Spinal cord (tissue), 10 donors: Measurements from ENCODE around the gene CYP20A1. TPM values are rescaled to one million over a fixed set of nuclear protein-coding genes. Genes with fewer than 3 reads are reported as not detected.

Experiments
- DNase-seq, 6 donors: peaks; one replicate each; pipeline versions ENCODE4 v3.0.0 to v3.0.0-alpha.2; 2013 to 2015; ENCODE audit warnings: low spot score in 6 of 6, low read depth in 4 of 6
- H3K27ac ChIP-seq: one replicate; pipeline ENCODE4 v1.5.1; 2013; ENCODE audit warnings: low read depth, low read length, control low read depth
- H3K27me3 ChIP-seq: one replicate; pipeline ENCODE4 v1.6.1; 2013; ENCODE audit warnings: low read length; ENCODE audit not compliant: control insufficient read depth, insufficient read depth
- H3K36me3 ChIP-seq: one replicate; pipeline ENCODE4 v1.6.1; 2013; ENCODE audit warnings: low read length; ENCODE audit not compliant: control insufficient read depth, insufficient read depth
- H3K4me1 ChIP-seq: one replicate; pipeline ENCODE4 v1.6.1; 2013; ENCODE audit warnings: low read length; ENCODE audit not compliant: control insufficient read depth, insufficient read depth
- H3K4me3 ChIP-seq: one replicate; pipeline ENCODE4 v1.5.1; 2013; ENCODE audit warnings: low read depth, low read length, control low read depth
- H3K9me3 ChIP-seq: one replicate; pipeline ENCODE4 v1.6.1; 2013; ENCODE audit warnings: low read length; ENCODE audit not compliant: control insufficient read depth, insufficient read depth
- WGBS: methylation state at CpG from one replicate; pipeline ENCODE4 v1.1.5; 2013; ENCODE audit warnings: missing lambda C conversion rate; ENCODE audit not compliant: insufficient coverage; 5-methylcytosine and 5-hydroxymethylcytosine counted together
- polyA plus RNA-seq, 2 donors: library from polyadenylated mRNA; unstranded; fragments of 120-200 nt; gene quantifications; one replicate each; pipeline ENCODE4 v1.2.1, GENCODE V29; 2013; ENCODE audit not compliant: insufficient read length in 2 of 2
- small RNA-seq: library from RNA; depleted of rRNA; stranded (forward); fragments of <200 nt; gene quantifications from one replicate; pipeline ENCODE3, GENCODE V24; 2014; ENCODE audit warnings: low replicate concordance
- total RNA-seq, 2 donors: library from RNA; depleted of rRNA in 1 of 2; stranded (reverse); fragments of 120-200 nt in 1 of 2; fragments of >200 nt in 1 of 2; gene quantifications; one replicate each; pipeline versions ENCODE4 v1.2.3 to v1.2.4, GENCODE V29; 2013 to 2014
- donor health status: healthy.

Gene CYP20A1
- total and polyA plus RNA-seq, 4 donors: 16.4 to 38.1 (median 27.3) TPM

GRCh38 chr2:203346612-203347011 lies 107.8 kb downstream of the CYP20A1 start:
- Histone ChIP-seq H3K36me3 (peaks cover 9% of the 10 kb centered on the region), H3K9me3 (no peaks in the 10 kb centered on the region), H3K27me3 (no peaks in the 10 kb centered on the region), H3K4me1 (no peaks in the 10 kb centered on the region), H3K27ac (no peak overlapping the region), H3K4me3 (no peak overlapping the region)
- DNase-seq: no peak
- no CpG with 5 or more reads among the region's 1 CpG for WGBS

DNA sequence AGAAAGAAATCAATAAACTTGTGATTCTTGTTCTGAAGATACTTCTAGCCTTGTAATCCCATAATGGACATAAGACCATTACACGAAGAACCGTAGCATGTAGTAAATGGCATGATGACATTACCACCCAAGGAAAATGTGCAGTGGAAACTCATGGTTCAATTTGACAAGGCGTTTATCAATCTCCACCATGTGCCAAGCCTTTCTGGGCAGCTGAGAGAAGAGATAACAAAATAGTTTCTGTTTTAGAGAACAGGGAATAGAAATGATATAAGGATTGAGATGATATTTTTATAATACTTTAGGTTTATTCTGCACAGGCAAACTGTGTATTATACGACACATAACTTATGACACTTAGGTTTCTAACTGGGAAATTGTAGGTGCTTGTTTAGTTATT lies 108.6 kb downstream of the CYP20A1 start:
- no peak for DNase-seq
- Histone ChIP-seq H3K36me3 (peaks cover 9% of the 10 kb centered on the region), H3K4me3 (no peak overlapping the region), H3K4me1 (no peaks in the 10 kb centered on the region), H3K9me3 (no peaks in the 10 kb centered on the region), H3K27me3 (no peaks in the 10 kb centered on the region), H3K27ac (no peak overlapping the region)
- WGBS: 100% methylated on average over 1 of the region's 4 CpGs

GRCh38 chr2:203352604-203353255 lies 113.9 kb downstream of the CYP20A1 start:
- Histone ChIP-seq H3K4me1 (no peaks in the 10 kb centered on the region), H3K27me3 (no peaks in the 10 kb centered on the region), H3K9me3 (no peaks in the 10 kb centered on the region), H3K4me3 (no peak overlapping the region), H3K27ac (no peak overlapping the region), H3K36me3 (peaks cover 5% of the 10 kb centered on the region)
- no CpG with 5 or more reads among the region's 5 CpGs for WGBS
- no peak for DNase-seq

GRCh38 chr2:203354966-203355365 lies 116.1 kb downstream of the CYP20A1 start:
- no peaks in the 10 kb centered on the region for H3K27me3 ChIP-seq
- DNase-seq: no peak
- 100% methylated on average over 1 of the region's 3 CpGs for WGBS

More at GRCh38 chr2:203354966-203355365, 116.1 kb downstream of the CYP20A1 start:
- H3K36me3 ChIP-seq: peaks cover 5% of the 10 kb centered on the region
- H3K27ac ChIP-seq: no peak overlapping the region
- no peak overlapping the region for H3K4me3 ChIP-seq
- H3K9me3 ChIP-seq: no peaks in the 10 kb centered on the region
- no peaks in the 10 kb centered on the region for H3K4me1 ChIP-seq

Small RNA genes lying within 50 kb of the gene (small RNA-seq; reads per million reads assigned to genes)
- not detected for gene RN7SL670P

Other genes with a start within 250 kb of the CYP20A1 start
- 10 to 100 TPM; 31.1 to 43.9 TPM for gene NBEAL1, start 224.1 kb upstream of the CYP20A1 start, total RNA-seq
- 1 to 10 TPM; 3.4 to 4.2 TPM for gene NBEAL1, start 224.1 kb upstream of the CYP20A1 start, polyA plus RNA-seq
- gene ABI2, start 89.4 kb downstream of the CYP20A1 start, total RNA-seq: 100 to 1,000 TPM in 1 of 2 donors, 10 to 100 TPM in 1; 69.0 to 113 TPM
- 100 to 1,000 TPM in 1 of 2 donors, 10 to 100 TPM in 1; 99.7 to 139 TPM for gene ABI2, start 89.4 kb downstream of the CYP20A1 start, polyA plus RNA-seq